Kidney (tissue), 14 donors: Measurements from ENCODE around the gene FAM120B. TPM values are rescaled to one million over a fixed set of nuclear protein-coding genes. Genes with fewer than 3 reads are reported as not detected.

Experiments used
- DNase-seq, 5 donors: peaks; one replicate each; pipeline ENCODE4 v3.0.0-alpha.2; 2013 to 2020
- FAIRE-seq: peaks from 2 replicates; lab custom pipeline; 2012; peaks lifted over from hg19 to GRCh38; lab: Jason Lieb, UNC
- H3K27ac ChIP-seq, 2 donors: one replicate each; pipeline ENCODE4 v1.7.0; 2013; ENCODE audit warnings: low read depth in 2 of 2, low read length in 2 of 2, inconsistent platforms in 1 of 2
- H3K27me3 ChIP-seq: one replicate; pipeline ENCODE4 v1.7.1; 2013; ENCODE audit warnings: low read length, inconsistent platforms; ENCODE audit not compliant: control insufficient read depth, insufficient read depth
- H3K36me3 ChIP-seq, 3 donors: one replicate each; pipeline versions ENCODE4 v1.7.0 to v1.7.1; 2013; ENCODE audit warnings: low read length in 3 of 3, control low read depth in 1 of 3, inconsistent platforms in 1 of 3; ENCODE audit not compliant: insufficient read depth in 3 of 3, control insufficient read depth in 2 of 3
- H3K4me1 ChIP-seq, 3 donors: one replicate each; pipeline versions ENCODE4 v1.7.0 to v1.7.1; 2013; ENCODE audit warnings: low read length in 3 of 3, inconsistent platforms in 1 of 3, low read depth in 1 of 3; ENCODE audit not compliant: control insufficient read depth in 2 of 3, insufficient read depth in 2 of 3
- H3K4me3 ChIP-seq, 3 donors: one replicate each; pipeline versions ENCODE4 v1.7.0 to v1.8.1; 2013; ENCODE audit warnings: low read length in 3 of 3, control low read depth in 1 of 3, inconsistent platforms in 1 of 3
- H3K9ac ChIP-seq, 3 donors: one replicate each; pipeline versions ENCODE4 v1.7.0 to v1.7.1; 2013; ENCODE audit warnings: low read length in 3 of 3, control low read depth in 1 of 3, inconsistent platforms in 1 of 3
- H3K9me3 ChIP-seq, 3 donors: one replicate each; pipeline versions ENCODE4 v1.7.0 to v1.7.1; 2013; ENCODE audit warnings: low read length in 3 of 3, control low read depth in 1 of 3, inconsistent platforms in 1 of 3; ENCODE audit not compliant: control insufficient read depth in 2 of 3, insufficient read depth in 1 of 3
- intact Hi-C: fragments of 100-400 bp; cut with DNase I; formaldehyde crosslinking; loops from one replicate; pipeline ENCODE4 v1.11.1; 2022
- polyA plus RNA-seq: library from polyadenylated mRNA; stranded (reverse); fragments of 350-450 nt; fragmentation: Illumina TruSeq; extraction: RNeasy Lipid Tissue Mini Kit (QIAGEN cat#74804); gene quantifications from one replicate; pipeline ENCODE4 v1.2.3, GENCODE V29; 2014; ENCODE audit warnings: low read depth, low replicate concordance; ENCODE audit not compliant: insufficient read depth
- total RNA-seq: library from RNA; stranded (reverse); fragmentation: NEBNext Ultra II Directional; extraction: Animal tissue kit (Norgen Biotek cat#: 25700); gene quantifications from one replicate; pipeline ENCODE4 v1.2.1, GENCODE V29; 2021
- TF ChIP-seq, protein P1 (sequence below): IDR thresholded peaks from 3 replicates; pipeline ENCODE4 v1.5.1; 2012; ENCODE audit warnings: mild to moderate bottlenecking, moderate library complexity, borderline replicate concordance; ENCODE audit not compliant: insufficient read depth; ENCODE audit errors: extremely low read depth
- donor health status: control.
- donor health status: control.
- donor health status: control.
- donor health status: control.
- donor health status: control.
- donor health status: DM: yes; HTN: yes; CAD: no.
- donor health status: Normal renal cell carcinoma (clear cell type).

Gene FAM120B
- total and polyA plus RNA-seq, 2 donors from 2014 or later, result 16.5 to 34.8 TPM

DNA sequence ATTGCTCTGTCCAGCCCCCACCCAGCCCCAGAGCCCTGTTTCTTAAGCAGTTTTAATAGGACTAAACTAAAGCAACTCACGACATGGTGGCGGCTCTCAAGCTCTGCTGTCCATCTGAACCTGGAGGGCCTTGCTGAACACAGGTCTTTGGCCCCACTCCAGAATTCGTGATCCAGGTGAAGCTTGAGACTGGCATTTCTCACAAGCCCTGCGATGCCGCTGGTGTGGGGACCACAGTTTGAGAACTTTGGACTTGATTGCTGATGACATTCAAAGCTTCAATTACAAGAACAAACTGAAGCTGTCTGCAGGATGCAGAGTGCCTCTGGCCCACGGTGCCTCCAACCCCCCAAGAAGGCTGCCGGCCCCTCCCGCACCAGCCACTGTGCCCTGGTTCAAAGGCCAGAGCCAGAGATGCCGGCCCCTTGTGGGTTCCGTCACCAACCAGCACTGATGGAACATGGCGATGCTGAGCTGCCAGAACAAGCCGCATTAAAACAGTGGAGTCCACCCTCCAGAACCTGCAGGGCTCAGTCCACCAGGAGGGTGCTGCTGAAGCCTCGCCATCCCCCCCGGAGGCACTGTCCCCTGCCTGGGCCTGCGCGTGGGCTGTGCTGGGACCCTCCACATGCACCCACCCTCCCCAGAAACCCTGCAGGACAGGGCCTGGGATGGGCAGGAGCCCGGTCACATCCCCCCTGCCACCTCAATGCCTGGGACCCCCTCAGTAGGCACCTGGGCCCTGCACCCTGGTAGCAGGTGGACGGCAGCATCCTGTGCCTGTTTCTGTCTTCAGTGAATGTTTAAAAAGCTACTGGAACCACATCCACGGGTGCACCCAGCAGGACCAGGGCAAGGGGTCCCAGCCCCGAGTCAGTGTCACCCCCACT, 145.4 kb downstream of the FAM120B start:
- DNase-seq (no peak), FAIRE-seq (no peak)
- Histone ChIP-seq H3K9me3 (no peaks in the 10 kb centered on the region), H3K4me1 (no peaks in the 10 kb centered on the region), H3K27me3 (no peaks in the 10 kb centered on the region), H3K9ac (no peak overlapping the region), H3K4me3 (no peak overlapping the region), H3K27ac (no peak overlapping the region), H3K36me3 (no peaks in the 10 kb centered on the region)
- intact Hi-C loops, result no loop called here
- TF ChIP-seq, protein P1, sequence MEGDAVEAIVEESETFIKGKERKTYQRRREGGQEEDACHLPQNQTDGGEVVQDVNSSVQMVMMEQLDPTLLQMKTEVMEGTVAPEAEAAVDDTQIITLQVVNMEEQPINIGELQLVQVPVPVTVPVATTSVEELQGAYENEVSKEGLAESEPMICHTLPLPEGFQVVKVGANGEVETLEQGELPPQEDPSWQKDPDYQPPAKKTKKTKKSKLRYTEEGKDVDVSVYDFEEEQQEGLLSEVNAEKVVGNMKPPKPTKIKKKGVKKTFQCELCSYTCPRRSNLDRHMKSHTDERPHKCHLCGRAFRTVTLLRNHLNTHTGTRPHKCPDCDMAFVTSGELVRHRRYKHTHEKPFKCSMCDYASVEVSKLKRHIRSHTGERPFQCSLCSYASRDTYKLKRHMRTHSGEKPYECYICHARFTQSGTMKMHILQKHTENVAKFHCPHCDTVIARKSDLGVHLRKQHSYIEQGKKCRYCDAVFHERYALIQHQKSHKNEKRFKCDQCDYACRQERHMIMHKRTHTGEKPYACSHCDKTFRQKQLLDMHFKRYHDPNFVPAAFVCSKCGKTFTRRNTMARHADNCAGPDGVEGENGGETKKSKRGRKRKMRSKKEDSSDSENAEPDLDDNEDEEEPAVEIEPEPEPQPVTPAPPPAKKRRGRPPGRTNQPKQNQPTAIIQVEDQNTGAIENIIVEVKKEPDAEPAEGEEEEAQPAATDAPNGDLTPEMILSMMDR, result no peak

DNA sequence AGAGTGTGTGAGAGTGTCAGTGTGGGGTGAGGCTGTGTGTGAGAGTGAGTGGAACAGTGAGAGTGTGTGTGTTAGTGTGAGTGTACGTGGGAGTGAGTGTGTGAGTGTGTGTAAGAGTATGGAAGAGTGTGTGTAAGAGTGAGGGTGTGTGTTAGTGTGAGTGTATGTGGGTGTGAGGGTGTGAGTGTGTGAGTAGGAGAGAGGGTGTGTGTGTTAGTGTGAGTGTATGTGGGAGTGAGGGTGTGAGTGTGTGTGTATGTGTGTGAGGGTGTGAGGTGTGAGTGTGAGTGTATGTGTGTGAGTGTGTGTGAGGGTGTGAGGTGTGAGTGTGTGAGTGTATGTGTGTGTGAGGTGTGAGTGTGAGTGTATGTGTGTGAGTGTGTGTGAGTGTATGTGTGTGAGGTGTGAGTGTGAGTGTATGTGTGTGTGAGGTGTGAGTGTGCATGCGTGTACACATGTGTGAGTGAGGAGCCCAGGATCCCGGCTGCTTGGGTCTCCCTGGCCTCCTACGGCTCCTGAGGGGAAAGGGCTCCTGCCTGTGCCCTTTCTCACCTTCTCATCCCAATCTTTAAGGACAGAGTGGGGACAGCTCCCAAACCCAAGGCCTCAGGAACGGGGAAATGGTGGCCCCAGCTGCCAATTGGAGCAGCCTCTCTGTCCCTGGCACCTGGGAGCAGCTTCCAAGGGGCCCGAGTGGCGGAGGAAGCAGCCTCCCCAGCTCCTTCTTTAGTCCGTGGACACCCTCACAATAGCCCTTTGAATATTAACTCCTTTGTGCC, 146.4 kb downstream of the FAM120B start:
- H3K9ac ChIP-seq, result no peak overlapping the region
- FAIRE-seq (no peak), DNase-seq (no peak)
- H3K36me3 ChIP-seq, result no peaks in the 10 kb centered on the region
- no peaks in the 10 kb centered on the region for H3K27me3 ChIP-seq
- H3K4me1 ChIP-seq, result no peaks in the 10 kb centered on the region
- H3K27ac ChIP-seq, result no peak overlapping the region
- H3K4me3 ChIP-seq, result peak overlapping the region in 1 of 3 donors; percentile 33
- TF ChIP-seq, protein P1, result no peak
- H3K9me3 ChIP-seq, result no peaks in the 10 kb centered on the region
- intact Hi-C loops, result no loop called here

DNA sequence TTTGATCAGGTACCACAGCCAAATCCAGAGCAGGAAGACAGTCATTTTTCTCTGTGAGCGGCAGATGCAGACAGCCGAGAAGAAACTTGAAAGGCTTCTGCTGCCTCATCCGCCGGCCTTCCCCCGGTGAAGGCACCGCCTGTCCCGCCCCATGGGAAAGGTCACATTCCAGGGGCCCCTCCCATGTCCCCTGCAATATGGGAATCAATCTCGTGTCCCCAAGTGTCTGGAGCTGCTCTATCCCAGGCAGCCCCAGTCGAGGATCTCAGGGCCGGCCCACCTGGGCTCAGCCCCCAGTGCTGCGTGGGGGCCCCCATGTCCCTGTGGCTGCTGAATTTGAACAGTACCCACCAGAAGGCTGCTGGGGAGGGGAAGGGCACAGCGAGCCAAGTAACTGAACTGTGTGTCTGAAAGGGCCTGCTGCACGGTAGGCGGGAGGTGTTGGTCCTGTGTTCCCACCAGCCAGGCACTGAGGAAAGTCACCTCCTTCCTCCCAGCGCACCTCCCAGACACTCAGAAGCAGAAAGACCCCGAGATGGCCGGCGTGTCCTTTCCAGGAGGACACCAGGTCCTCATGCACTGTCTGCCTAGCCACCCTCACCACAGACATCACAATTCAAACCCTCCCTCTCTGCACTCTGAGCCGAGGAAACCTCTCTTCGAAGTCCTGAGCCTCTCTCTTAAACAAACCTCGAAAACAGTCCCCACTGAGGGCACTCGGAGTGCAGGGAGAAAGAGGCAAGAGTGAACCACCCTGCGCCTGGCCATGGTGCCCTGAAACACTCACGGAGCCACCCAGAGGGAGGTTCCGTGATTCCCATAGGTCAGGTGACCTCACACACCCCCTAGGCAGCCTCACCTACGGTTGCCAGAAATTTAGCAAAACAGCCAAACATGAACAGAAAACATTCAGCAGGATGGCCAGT, 147.3 kb downstream of the FAM120B start:
- Histone ChIP-seq H3K9ac (no peak overlapping the region), H3K4me1 (no peaks in the 10 kb centered on the region), H3K36me3 (no peaks in the 10 kb centered on the region), H3K9me3 (no peaks in the 10 kb centered on the region), H3K27me3 (no peaks in the 10 kb centered on the region), H3K4me3 (no peak overlapping the region), H3K27ac (no peak overlapping the region)
- TF ChIP-seq, protein P1, result no peak
- intact Hi-C loops, result no loop called here
- FAIRE-seq, result no peak
- peak in 4 of 5 donors; percentile 23 to 64 (median 52) for DNase-seq
